Measurements from ENCODE around the gene TMEM139.

The TMEM139 gene

DNA sequence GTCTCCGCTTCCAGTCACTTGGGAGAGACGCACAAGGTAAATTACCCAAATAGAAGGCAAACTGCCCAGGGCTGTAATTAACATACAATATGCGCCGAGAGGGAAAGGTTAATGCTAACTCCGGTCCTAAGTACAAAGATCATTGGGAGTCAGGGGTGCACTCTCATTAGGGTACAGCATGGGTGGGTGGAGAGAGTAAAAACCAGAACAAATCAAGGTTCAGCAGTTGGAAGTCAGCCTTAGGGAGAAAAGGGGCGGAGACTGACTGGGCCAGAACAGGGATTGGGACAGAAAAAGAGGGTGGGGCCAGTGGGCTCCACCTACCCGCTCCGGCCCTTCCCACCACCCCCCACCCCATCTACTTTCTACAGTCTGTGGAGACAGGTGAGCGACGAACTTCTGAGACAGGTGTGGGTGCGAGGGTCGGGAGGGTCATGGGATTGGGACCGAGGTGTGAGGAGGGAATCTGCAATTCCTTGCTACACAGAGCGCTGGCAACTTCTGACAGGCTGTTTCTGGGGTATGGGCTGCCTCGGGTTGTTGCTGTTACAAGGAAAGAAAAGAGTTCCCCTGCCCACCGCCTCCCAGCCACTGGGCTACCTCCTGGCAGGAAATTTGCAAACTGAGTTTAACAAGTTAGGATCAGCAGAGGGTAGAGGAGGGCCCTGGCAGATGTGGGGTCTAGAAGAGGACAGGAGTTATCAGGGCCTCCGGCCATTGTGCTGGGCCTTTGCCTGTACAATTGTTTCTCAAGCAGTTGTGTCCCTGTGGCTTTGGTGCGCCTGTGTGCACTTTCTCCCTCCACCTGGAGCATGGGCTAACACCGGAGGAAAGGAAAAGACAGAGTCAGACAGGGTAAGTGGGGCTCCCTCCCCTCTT is at the start of gene TMEM139:
TSS of gene TMEM139 (plus strand) at position 368 of the 879 bp plus-strand sequence. CDS start 1,000 bp downstream, outside the sequence.
- Histone ChIP-seq H3K27me3 (no peaks in the 10 kb centered on the region), H3K4me3 (ENCODE audit: low read depth in 1 of 2, low read length in 1 of 2) (no peak within 1 kb of the TSS), H3K36me3 (no peaks in the 10 kb centered on the region), H3K27ac (no peak within 1 kb of the TSS), H3K4me1 (ENCODE audit: control insufficient read depth in 1 of 2, insufficient read depth in 1 of 2, low read depth in 1 of 2, low read length in 1 of 2) (peaks cover 18 to 21% of the 10 kb centered on the region in 2 experiments), H3K9me3 (no peaks in the 10 kb centered on the region)
- no peak for TF ChIP-seq CTCF (IDR thresholded peaks at IDR 0.05)

DNA sequence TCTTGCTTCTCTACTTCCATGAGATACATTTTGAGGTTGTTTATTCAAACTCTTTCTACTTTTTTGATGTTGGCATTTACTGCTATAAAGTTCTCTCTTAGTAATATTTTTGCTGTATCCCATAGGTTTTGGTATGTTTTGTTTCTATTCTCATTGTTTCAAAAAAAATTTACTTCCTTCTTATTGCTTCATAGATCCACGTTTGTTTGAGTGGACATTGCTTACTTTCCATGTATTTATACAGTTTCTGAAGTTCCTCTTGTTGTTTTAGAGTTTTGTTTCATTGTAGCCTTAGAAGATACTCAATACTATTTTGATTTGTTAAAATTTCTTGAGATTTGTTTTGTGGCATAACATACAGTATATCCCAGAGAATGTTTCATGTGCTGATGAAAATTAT is 49.2 kb upstream of the TMEM139 start:
- TF ChIP-seq CTCF (IDR thresholded peaks at IDR 0.05), result no peak
- Histone ChIP-seq H3K4me3 (ENCODE audit: low read depth in 1 of 2, low read length in 1 of 2) (no peak overlapping the region), H3K27me3 (no peaks in the 10 kb centered on the region), H3K4me1 (ENCODE audit: control insufficient read depth in 1 of 2, insufficient read depth in 1 of 2, low read depth in 1 of 2, low read length in 1 of 2) (peaks cover 42 to 49% of the 10 kb centered on the region in 2 experiments), H3K36me3 (no peaks in the 10 kb centered on the region), H3K27ac (no peak overlapping the region), H3K9me3 (no peaks in the 10 kb centered on the region)

GRCh38 chr7:143236408-143236990 is 48.3 kb upstream of the TMEM139 start:
- Histone ChIP-seq H3K4me1 (ENCODE audit: control insufficient read depth in 1 of 2, insufficient read depth in 1 of 2, low read depth in 1 of 2, low read length in 1 of 2) (peaks cover 47 to 53% of the 10 kb centered on the region in 2 experiments), H3K9me3 (no peaks in the 10 kb centered on the region), H3K27me3 (no peaks in the 10 kb centered on the region), H3K27ac (no peak overlapping the region), H3K4me3 (ENCODE audit: low read depth in 1 of 2, low read length in 1 of 2) (no peak overlapping the region), H3K36me3 (no peaks in the 10 kb centered on the region)
- no peak for TF ChIP-seq CTCF (IDR thresholded peaks at IDR 0.05)

DNA sequence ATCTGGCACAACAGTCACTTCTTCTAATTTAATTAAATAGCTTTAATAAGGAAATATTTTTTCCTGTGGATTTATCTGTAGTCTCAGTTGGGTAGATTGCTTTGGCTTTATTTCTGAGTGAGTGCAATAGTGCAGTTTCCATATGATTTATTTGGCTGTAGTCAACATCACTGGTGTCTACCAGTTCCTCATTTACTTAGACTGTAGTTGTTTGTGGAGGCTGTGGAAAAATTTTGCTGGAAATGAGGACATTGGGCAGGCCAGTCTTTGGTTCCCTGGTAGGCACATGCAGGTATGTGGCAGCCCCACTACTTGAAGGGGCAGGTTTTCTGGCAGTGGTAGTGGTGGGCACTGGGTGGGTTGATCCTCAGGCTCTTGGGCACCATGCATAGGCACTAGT is 47.4 kb upstream of the TMEM139 start:
- Histone ChIP-seq H3K36me3 (no peaks in the 10 kb centered on the region), H3K4me1 (ENCODE audit: control insufficient read depth in 1 of 2, insufficient read depth in 1 of 2, low read depth in 1 of 2, low read length in 1 of 2) (peaks cover 47 to 53% of the 10 kb centered on the region in 2 experiments), H3K27ac (peak overlapping the region; percentile 85), H3K27me3 (no peaks in the 10 kb centered on the region), H3K4me3 (ENCODE audit: low read depth in 1 of 2, low read length in 1 of 2) (no peak overlapping the region), H3K9me3 (no peaks in the 10 kb centered on the region)
- no peak for TF ChIP-seq CTCF (IDR thresholded peaks at IDR 0.05)

GRCh38 chr7:143238289-143238980 is 46.3 kb upstream of the TMEM139 start:
- no peak for TF ChIP-seq CTCF (IDR thresholded peaks at IDR 0.05)
- Histone ChIP-seq H3K36me3 (no peaks in the 10 kb centered on the region), H3K27ac (peak overlapping the region; percentile 85), H3K27me3 (no peaks in the 10 kb centered on the region), H3K4me1 (ENCODE audit: control insufficient read depth in 1 of 2, insufficient read depth in 1 of 2, low read depth in 1 of 2, low read length in 1 of 2) (peaks cover 47 to 52% of the 10 kb centered on the region in 2 experiments), H3K9me3 (no peaks in the 10 kb centered on the region), H3K4me3 (ENCODE audit: low read depth in 1 of 2, low read length in 1 of 2) (peak overlapping the region; percentile 40 to 46)

Measured in neutrophil (primary cell).